RWPE2 (cell line): Measurements from ENCODE around the gene CDHR2.

Experiments
- ATAC-seq: fragments of 200-7000 bp; cut with Tn5 transposase; 3 replicates; pipeline ENCODE4 v1.9.1; 2021; ENCODE audit warnings: low read depth
- DNase-seq: peaks from one replicate; pipeline ENCODE4 v3.0.0-alpha.2; 2020; ENCODE audit warnings: low spot score
- H3K27ac ChIP-seq: fragments of 450-650 bp; 2 replicates; pipeline ENCODE4 v1.5.1; 2017; ENCODE audit warnings: mild to moderate bottlenecking; ENCODE audit not compliant: poor library complexity, severe bottlenecking
- H3K27me3 ChIP-seq: fragments of 250-450 bp; sonication (Bioruptor Pico); 2 replicates; pipeline ENCODE4 v1.5.1; 2021; ENCODE audit warnings: mild to moderate bottlenecking, moderate library complexity; ENCODE audit not compliant: insufficient read depth, poor library complexity, severe bottlenecking
- H3K36me3 ChIP-seq: fragments of 250-450 bp; sonication (Bioruptor Pico); 2 replicates; pipeline ENCODE4 v1.5.1; 2020; ENCODE audit warnings: low read depth, mild to moderate bottlenecking, moderate library complexity
- H3K4me1 ChIP-seq: fragments of 250-450 bp; sonication (Bioruptor Pico); 2 replicates; pipeline ENCODE4 v1.5.1; 2021; ENCODE audit warnings: mild to moderate bottlenecking, moderate library complexity; ENCODE audit not compliant: insufficient read depth, poor library complexity, severe bottlenecking
- H3K4me3 ChIP-seq: fragments of 250-450 bp; sonication (Bioruptor Pico); 2 replicates; pipeline ENCODE4 v1.5.1; 2021; ENCODE audit warnings: mild to moderate bottlenecking, moderate library complexity; ENCODE audit not compliant: severe bottlenecking
- H3K9me3 ChIP-seq: fragments of 250-450 bp; sonication (Bioruptor Pico); 2 replicates; pipeline ENCODE4 v1.5.1; 2021; ENCODE audit warnings: mild to moderate bottlenecking, moderate library complexity; ENCODE audit not compliant: severe bottlenecking
- TF ChIP-seq, protein P1 (sequence below): fragments of 450-650 bp; IDR thresholded peaks from one replicate; pipeline ENCODE4 v1.5.1; 2017; ENCODE audit warnings: mild to moderate bottlenecking, moderate library complexity; ENCODE audit not compliant: poor library complexity, severe bottlenecking

The CDHR2 gene

DNA sequence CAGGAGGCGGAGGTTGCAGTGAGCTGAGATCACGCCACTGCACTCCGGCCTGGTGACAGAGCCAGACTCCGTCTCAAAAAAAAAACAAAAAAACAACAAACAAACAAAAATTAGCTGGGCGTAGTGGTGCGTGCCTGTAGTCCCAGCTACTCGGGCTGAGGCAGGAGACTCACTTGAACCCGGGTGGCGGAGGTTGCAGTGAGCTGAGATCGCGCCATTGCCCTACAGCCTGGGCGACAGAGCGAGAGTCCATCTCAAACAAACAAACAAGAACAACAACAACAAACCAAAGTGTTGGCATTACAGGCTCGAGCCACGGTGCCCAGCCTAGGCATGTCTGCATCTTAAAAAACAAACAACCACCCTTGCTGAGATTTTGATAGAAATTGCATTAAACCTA lies 24.2 kb upstream of the CDHR2 start:
- TF ChIP-seq, protein P1, sequence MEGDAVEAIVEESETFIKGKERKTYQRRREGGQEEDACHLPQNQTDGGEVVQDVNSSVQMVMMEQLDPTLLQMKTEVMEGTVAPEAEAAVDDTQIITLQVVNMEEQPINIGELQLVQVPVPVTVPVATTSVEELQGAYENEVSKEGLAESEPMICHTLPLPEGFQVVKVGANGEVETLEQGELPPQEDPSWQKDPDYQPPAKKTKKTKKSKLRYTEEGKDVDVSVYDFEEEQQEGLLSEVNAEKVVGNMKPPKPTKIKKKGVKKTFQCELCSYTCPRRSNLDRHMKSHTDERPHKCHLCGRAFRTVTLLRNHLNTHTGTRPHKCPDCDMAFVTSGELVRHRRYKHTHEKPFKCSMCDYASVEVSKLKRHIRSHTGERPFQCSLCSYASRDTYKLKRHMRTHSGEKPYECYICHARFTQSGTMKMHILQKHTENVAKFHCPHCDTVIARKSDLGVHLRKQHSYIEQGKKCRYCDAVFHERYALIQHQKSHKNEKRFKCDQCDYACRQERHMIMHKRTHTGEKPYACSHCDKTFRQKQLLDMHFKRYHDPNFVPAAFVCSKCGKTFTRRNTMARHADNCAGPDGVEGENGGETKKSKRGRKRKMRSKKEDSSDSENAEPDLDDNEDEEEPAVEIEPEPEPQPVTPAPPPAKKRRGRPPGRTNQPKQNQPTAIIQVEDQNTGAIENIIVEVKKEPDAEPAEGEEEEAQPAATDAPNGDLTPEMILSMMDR, result no peak
- H3K9me3 ChIP-seq, result no peaks in the 10 kb centered on the region
- H3K4me1 ChIP-seq, result no peaks in the 10 kb centered on the region
- H3K27ac ChIP-seq, result no peak overlapping the region
- DNase-seq (no peak), ATAC-seq (no peak)
- no peaks in the 10 kb centered on the region for H3K27me3 ChIP-seq
- H3K36me3 ChIP-seq, result peaks cover 28% of the 10 kb centered on the region
- no peak overlapping the region for H3K4me3 ChIP-seq

DNA sequence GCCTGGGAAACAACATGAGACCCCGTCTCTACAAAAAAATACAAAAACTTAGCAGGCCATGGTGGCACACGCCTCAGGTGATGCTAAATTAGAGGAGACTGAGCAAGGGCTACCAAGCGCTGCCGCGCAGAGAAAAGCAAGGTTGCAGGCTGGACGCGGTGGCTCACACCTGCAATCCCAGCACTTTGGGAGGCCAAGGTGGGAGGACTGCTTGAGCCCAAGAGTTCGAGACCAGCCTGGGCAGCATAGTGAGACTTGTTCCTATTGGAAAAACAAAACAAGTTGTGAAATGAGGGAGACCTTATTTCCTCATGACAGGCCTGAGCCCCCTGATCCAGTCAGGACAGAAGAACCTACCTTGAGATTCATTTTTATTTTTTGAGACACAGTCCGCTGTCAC lies 23.5 kb upstream of the CDHR2 start:
- Histone ChIP-seq H3K9me3 (no peaks in the 10 kb centered on the region), H3K36me3 (peaks cover 28% of the 10 kb centered on the region), H3K4me1 (no peaks in the 10 kb centered on the region), H3K27me3 (no peaks in the 10 kb centered on the region), H3K27ac (no peak overlapping the region), H3K4me3 (no peak overlapping the region)
- DNase-seq (no peak), ATAC-seq (no peak)
- TF ChIP-seq, protein P1, result no peak

DNA sequence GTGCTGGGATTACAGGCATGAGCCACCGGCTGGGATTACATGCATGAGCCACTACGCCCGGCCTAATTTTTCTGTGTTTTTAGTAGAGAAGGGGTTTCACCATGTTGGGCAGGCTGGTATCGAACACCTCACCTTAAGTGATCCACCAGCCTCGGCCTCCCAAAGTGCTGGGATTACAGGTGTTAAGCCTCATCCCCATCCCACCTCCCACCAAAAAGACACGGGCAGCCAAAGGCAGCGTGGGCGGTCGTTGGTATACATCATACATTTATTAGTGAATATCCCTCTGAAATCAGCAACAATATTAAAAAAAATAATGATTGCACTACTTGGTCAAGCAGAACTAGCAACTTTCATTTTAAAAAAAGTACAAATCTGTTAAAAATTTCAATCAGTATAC lies 22.7 kb upstream of the CDHR2 start:
- no peaks in the 10 kb centered on the region for H3K4me1 ChIP-seq
- no peaks in the 10 kb centered on the region for H3K27me3 ChIP-seq
- no peak for ATAC-seq
- no peak overlapping the region for H3K27ac ChIP-seq
- H3K9me3 ChIP-seq, result no peaks in the 10 kb centered on the region
- DNase-seq, result no peak
- TF ChIP-seq, protein P1, result no peak
- no peak overlapping the region for H3K4me3 ChIP-seq
- peaks cover 34% of the 10 kb centered on the region for H3K36me3 ChIP-seq

DNA sequence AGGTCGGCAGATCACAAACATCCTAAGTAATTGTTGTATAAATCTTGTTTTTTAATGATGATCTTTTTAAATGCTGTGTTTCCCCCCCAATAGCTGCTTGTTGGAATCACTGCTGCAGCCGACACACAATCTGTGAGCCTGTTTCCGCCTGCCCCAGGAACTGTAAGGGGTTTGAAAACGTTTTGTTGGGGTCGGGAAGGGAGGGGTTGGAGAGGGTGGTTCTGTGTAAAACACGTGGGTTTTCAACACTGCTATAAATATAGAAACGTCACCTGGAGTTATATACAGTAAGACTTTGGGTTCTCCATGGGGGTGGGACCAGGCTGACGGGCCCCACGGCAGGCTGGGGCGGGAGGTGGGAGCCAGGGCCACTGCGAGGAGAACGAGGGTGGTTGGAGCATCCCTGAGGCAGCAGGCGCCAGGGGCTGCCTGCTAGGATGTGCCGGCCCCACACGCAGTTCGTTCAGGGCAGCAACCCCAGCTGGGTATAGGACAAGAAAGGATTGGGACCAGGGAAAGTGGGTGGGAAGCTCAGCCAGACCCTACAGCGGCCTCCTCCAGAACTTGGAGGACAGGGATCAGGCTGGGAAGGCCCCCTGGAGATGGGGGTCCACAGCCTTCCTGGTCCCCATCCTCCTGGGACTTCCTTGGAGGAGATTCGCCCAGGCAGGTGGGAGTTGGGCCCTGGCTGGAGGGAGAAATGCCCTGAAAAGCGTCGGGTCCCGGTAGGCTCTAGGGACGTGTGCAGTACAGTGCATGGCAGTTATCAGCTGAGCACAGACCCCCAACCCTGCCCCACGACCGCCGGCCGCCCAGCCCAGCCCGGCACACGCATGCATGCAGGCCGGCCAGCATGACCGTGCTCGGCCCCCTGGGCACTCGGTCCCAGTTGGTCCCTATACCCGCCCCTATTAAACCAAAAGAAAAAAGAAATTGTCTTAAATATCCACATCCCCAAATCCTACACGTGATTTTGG lies 21.6 kb upstream of the CDHR2 start:
- no peak overlapping the region for H3K4me3 ChIP-seq
- no peaks in the 10 kb centered on the region for H3K27me3 ChIP-seq
- TF ChIP-seq, protein P1, result no peak
- no peaks in the 10 kb centered on the region for H3K9me3 ChIP-seq
- DNase-seq, result no peak
- H3K36me3 ChIP-seq, result peaks cover 40% of the 10 kb centered on the region
- no peak for ATAC-seq
- H3K27ac ChIP-seq, result no peak overlapping the region
- H3K4me1 ChIP-seq, result no peaks in the 10 kb centered on the region

DNA sequence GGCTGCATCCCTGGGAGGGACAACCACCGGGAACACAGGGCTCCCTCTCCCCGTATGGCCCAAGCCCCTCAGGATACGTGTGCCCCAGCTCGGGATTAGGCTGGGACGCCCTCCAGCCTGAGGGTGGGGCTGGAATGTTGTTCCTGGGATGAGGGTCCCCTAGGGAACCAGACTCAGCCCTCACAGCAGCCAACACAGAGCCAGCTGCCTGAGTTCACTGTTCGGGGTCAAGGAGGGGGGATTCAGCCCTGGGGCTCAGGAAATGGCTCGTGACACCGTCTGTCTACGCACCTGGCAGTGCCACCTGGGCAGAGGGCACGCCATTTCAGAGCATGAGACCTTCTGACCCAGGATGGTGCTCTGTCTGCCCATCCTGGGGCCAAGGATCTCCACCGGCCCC lies 20.8 kb upstream of the CDHR2 start:
- Histone ChIP-seq H3K4me1 (peaks cover 2% of the 10 kb centered on the region), H3K27me3 (no peaks in the 10 kb centered on the region), H3K36me3 (peaks cover 40% of the 10 kb centered on the region), H3K27ac (no peak overlapping the region), H3K4me3 (no peak overlapping the region), H3K9me3 (no peaks in the 10 kb centered on the region)
- ATAC-seq (no peak), DNase-seq (no peak)
- TF ChIP-seq, protein P1, result no peak
